Measurements from ENCODE around the gene LOXL4.
"Not testable (repeated sequence)": the region's sequence is repeated elsewhere in the genome, so short reads cannot be mapped to it uniquely, and the experiment has no call there.

The LOXL4 gene

DNA sequence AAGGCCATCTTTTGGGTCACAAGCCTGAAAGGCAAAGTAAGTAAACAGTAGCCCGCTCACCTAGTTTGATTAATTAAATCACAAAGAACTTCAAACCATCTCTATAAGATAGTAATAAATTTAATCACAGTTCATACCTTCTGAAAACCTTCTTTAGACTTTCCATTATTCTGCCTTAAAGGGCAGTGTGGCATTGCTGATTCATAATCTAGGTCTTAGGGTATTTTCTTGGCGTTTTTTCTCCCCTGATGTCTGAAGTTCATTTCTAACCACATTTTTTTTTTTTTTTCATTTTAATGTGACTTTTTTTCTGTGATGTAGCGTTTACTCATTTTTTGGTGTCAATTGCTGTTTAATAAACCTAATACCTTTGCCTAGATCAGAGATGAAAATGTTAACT is 27.5 kb downstream of the LOXL4 start:
- no peak for FAIRE-seq

GRCh38 chr10:98238391-98238790 is 29.6 kb downstream of the LOXL4 start:
- no peak for FAIRE-seq

GRCh38 chr10:98236862-98237261 is 31.1 kb downstream of the LOXL4 start:
- no peak for FAIRE-seq

- no peak for FAIRE-seq
These were observed 32.1 kb downstream of the LOXL4 start for GRCh38 chr10:98235846-98236245.

GRCh38 chr10:98231417-98231816 is 36.6 kb downstream of the LOXL4 start:
- no peak for FAIRE-seq

DNA sequence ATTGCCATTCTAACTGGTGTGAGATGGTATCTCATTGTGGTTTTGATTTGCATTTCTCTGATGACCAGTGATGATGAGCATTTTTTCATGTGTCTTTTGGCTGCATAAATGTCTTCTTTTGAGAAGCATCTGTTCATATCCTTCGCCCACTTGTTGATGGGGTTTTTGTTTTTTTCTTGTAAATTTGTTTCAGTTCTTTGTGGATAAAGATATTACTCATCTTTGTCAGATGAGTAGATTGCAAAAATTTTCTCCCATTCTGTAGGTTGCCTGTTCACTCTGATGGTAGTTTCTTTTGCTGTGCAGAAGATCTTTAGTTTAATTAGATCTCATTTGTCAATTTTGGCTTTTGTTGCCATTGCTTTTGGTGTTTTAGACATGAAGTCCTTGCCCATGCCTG is 39.7 kb downstream of the LOXL4 start:
- not testable (repeated sequence) for FAIRE-seq

DNA sequence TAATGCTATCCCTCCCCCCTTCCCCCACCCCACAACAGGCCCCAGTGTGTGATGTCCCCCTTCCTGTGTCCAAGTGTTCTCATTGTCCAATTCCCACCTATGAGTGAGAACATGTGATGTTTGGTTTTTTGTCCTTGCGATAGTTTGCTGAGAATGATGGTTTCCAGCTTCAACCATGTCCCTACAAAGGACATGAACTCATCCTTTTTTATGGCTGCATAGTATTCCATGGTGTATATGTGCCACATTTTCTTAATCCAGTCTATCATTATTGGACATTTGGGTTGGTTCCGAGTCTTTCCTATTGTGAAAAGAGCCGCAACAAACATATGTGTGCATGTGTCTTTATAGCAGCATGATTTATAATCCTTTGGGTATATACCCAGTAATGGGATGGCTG is 40.3 kb downstream of the LOXL4 start:
- FAIRE-seq, result not testable (repeated sequence)

- no peak for FAIRE-seq
These were observed 41.4 kb downstream of the LOXL4 start for GRCh38 chr10:98226508-98227144.

DNA sequence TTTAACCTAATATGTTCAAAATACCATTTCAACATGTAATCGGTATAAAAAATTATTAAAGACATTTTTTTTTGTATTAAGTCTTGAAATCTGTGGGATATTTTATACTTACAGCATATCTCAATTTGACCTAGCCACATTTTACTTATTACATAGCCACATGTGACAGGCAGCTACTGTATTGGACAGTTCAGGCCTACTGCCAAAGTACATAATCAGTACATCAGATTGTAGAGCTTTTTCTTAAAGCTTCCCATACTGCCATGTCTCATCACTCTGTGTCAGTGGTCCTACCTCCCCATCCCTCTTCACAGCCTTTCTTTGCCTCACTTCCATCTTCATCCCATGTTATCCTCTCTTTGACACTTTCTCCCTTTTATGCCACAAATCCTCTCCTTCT is 43.0 kb downstream of the LOXL4 start:
- no peak for FAIRE-seq

- no peak for FAIRE-seq
These were observed 43.5 kb downstream of the LOXL4 start for GRCh38 chr10:98224509-98224908.

DNA sequence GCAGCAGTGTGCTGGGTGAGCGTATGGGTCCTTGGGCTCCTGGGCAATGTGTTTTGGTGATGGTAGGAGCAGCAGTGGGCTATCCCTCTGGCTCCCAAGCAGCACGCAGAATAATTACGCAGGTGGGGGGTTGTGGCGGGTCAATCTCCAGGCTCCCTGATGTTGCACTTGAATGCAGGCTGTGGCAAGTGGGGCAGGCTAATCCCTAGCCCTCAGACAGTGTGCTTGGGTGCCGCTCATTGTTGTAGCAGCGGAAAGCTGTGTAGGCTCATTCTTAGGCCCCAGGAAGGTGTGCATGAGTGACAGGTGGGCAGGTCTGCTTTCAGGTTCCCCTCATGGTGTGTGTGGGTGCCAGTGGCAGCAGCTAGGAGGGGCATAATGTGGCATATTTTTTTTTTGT is 44.1 kb downstream of the LOXL4 start:
- no peak for FAIRE-seq

GRCh38 chr10:98217801-98218200 is 50.2 kb downstream of the LOXL4 start:
- no peak for FAIRE-seq

DNA sequence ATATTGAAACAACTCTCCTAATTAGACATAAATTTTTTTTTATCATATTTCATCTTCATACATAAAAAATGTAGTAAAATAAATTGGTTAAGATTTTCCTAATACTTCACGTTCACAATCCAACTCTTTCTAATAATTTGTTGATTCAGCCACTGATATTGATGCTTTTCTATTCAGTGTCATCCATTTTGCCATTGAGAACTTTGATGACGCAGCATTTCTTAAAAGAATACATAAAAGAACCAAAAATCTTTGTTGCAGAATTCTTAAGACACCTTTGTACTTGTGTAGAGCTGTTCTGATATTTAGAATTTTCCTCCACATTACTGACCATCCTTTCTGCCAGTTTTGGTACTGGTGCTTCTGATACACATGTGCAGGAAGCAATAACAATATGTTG is 52.6 kb downstream of the LOXL4 start:
- FAIRE-seq, result no peak

GRCh38 chr10:98213740-98214139 is 54.3 kb downstream of the LOXL4 start:
- FAIRE-seq, result no peak

DNA sequence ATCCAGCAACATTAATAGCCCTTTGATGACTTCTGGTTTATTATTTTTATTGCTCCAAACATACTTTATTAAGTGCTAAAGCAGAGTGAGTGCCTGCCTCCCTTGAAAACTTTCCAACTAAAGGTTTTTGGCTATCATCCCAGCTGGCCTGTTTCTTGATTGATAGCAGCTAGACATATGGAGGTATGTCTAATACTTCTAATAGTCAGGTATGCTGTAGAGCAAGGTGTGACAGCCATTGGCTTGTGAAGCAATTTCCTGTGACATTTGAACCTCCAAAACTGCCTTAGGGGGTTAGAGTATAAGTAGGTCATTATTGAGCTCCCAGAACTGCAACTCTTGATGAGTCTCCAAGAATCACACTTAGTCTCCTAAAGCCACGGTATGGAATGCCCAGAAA is 55.8 kb downstream of the LOXL4 start:
- FAIRE-seq, result no peak

GRCh38 chr10:98209441-98209840 is 58.6 kb downstream of the LOXL4 start:
- FAIRE-seq, result no peak

GRCh38 chr10:98208925-98209324 is 59.1 kb downstream of the LOXL4 start:
- no peak for FAIRE-seq

- FAIRE-seq, result no peak
These were observed 62.6 kb downstream of the LOXL4 start for GRCh38 chr10:98205351-98205750.

DNA sequence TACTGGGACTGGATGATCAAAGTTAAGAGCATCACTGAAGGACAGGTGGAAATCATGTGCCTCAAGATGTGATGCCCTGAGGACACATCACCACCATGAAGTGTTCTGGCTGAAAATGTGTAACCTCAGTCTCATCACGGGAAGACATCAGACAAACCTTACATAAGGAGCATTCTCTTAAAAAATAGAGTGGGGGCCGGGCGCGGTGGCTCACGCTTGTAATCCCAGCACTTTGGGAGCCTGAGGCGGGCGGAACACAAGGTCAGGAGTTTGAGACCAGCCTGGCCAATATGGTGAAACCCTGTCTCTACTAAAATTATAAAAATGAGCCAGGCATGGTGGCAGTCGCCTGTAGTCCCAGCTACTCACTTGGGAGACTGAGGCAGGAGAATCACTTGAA is 65.6 kb downstream of the LOXL4 start:
- FAIRE-seq, result no peak

DNA sequence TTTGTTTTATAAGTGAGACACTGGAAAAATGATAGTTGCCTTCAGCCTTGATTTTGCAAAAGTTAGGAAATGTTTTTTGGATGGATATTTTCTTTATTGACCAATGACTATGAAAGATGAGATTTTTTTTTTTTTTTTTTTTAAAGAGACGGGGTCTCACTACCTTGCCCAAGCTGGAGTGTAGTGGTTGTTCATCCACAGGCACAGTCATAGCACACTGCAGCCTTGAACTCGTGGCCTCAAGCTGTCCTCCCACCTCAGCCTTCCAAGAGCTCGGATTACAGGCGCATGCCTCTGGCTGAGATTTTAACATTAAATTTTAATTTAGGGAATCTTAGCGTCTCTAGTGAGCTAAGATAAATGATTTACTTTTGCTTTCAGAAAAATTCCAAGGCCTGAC is 66.2 kb downstream of the LOXL4 start:
- FAIRE-seq, result no peak
